T1000 (cell line): ENCODE results near the gene SCNN1A.
A peak's percentile ranks its signal among the peaks of the same experiment; 100 is the strongest.
"Not testable (repeated sequence)": the region's sequence is repeated elsewhere in the genome, so short reads cannot be mapped to it uniquely, and the experiment has no call there.

Experiments used
- DNase-seq: peaks from one replicate; lab custom pipeline; 2025; ENCODE audit warnings: mixed read lengths; lab: John Stamatoyannopoulos, UW

Gene SCNN1A

DNA sequence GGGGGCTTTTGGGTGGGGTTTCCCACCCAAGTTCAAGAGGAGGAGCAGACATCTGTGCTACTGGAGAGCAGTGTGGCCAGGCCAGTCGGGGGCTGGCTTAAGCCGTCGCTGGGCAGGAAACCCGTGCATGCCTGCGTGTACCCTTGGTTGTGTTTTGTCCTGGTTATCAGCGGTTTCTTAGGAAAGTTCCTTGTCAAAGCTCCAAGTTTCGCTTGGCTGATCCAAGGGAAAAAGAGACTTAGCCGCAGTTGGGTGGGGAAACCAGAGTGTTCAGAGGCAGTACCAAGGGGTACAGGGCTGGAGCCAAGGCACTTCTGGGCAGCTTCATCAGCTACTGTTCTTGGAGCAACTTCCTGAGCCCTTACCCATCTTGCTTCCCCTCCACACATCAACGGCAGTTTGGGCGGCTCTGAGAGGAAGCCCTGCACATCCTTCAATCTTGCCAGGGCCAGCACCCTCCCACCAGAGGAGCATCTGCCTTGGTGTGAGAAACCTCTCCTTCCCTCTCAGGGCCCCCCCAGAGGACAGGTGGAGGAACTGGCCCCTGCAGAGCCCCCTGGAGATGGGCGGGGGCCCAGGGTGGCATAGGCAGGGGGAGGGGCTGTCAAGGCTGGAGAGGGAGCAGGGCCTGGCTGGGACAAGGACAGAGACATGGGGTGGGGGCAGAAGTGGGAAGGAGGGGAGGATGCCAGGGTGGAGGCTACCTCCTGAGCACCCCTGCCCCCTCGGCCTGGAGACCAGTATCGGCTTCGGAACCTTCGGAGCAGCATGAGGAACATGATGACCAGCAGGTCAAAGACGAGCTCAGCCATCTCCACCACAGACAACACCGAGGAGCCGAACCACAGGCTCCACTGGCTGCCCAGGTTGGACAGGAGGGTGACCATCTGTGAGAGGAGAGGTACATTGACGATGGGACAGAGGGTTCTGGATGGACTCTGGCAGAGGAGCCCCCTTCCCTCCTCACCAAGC is 27.7 kb downstream of the SCNN1A start:
- DNase-seq: no peak

DNA sequence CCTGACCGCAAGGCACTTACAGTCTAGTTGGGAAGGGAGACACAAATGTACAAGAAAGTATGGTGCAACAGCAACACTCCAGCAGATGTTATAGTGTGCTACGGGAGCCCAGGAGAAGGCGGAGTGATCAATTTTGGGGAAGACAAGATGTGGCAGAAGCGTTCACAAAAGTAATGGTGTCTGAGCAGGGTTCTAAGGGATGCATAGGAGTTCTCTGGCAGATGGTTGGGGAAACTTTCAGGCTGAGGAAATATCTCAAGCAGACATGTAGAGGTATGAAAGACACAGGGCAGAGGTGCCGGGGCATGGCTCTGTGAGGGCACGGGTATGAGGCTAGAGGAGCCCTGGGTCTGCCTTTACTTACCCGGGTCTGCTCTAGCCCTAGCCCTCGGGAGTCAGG is 28.4 kb downstream of the SCNN1A start:
- DNase-seq: no peak

DNA sequence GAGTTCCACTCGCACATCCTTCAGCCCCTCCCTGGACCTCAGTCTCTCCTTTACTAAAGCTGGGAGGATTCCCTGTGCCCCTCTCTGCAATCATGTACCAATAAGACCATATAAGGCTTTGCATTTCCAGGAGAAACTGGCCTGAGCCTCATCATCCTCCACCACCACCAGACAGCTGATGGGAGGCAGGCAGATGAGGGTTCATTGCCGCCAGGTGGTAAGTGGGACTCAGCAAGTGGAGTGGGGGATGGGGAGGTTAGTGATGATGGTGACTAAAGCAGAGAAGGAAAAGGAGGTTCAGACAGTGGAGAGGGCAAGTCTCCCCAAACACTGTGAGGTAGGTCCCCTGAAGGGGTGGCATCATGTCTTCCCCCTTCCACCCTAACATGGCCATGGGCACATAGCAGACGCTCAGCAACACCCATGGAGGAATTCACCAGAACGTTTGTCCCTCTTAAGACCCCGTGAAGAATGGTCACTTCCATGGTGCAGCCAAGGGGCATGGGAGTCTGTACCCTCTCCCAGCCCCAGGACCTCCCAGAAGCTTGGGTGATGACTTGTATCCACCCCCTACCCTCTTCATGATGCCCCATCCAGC is 29.0 kb downstream of the SCNN1A start:
- no peak for DNase-seq

DNA sequence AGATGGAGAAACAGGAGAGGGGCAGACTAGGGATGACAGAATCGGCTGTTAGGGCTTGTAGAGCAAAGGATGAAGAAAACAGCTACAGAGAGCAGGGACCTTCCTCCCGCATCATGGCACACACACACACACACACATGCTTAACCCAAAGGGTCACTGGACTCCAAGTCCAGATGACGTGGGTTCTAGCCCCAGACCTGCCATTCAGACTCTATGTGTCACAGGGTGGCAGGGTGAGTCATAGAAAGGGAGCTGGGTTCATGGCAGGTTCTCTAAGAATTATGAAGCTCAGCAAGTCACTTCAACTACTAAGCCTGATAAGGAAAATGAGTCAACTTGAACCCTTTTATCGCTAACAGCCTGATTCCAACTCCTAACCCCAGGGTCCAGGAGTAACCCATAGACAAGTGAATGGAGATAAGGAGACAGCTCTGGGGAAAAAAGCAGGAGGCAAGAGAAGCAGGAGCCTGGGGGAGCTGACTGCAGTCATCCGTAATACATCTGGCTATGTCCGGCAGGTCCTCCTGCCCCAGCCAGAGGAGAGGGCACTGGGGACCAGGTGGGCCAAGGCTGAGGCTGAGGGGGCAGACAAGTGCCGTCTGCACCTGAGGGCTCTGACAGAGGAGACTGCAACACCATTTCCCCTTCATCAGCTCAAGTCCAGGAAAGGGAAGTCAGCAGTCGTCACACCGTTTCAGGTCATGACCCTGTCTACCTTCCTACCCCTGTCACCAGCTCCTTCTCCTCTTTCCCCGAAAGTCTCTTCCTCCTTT is 29.9 kb downstream of the SCNN1A start:
- DNase-seq: peak; percentile 67

DNA sequence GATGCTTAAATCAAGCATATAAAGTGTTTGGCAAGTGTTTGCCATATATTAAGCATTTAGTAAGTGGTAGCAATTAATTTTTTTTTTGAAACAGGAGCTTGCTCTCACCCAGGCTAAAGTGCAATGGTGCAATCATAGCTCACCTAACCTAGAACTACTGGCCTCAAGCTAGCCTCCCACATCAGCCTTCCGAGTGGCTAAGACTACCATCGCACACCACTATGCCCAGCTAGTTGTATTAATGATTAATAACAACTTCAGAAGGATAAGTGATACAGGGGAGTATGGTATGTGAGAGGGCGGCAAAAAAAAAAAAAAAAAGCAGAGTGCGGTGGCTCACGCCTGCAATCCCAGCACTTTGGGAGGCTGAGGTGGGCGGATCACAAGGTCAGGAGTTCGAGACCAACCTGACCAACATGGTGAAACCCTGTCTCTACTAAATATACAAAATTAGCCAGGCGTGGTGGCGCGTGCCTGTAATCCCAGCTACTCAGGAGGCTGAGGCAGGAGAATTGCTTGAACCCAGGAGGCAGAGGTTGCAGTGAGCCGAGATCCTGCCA is 31.2 kb downstream of the SCNN1A start:
- DNase-seq: not testable (repeated sequence)

DNA sequence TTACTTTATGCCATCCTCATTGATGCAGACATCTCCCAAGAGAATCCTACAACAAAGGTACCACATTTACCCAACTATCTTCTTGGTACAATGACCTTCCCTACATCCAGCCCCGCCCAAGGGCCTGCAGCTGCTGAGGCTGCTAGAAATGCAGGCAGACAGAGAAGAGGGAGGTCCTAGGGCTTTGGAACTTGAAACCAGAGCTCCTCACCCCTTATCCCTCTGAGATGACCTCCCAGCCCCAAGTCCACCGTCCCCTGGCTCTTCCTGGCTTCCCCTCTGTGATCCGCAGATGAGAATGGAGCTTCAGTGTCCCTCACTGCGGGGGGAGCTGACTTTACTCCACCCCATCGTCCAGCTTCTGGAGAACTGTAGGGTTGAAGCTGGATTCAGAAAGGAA is 31.8 kb downstream of the SCNN1A start:
- no peak for DNase-seq

DNA sequence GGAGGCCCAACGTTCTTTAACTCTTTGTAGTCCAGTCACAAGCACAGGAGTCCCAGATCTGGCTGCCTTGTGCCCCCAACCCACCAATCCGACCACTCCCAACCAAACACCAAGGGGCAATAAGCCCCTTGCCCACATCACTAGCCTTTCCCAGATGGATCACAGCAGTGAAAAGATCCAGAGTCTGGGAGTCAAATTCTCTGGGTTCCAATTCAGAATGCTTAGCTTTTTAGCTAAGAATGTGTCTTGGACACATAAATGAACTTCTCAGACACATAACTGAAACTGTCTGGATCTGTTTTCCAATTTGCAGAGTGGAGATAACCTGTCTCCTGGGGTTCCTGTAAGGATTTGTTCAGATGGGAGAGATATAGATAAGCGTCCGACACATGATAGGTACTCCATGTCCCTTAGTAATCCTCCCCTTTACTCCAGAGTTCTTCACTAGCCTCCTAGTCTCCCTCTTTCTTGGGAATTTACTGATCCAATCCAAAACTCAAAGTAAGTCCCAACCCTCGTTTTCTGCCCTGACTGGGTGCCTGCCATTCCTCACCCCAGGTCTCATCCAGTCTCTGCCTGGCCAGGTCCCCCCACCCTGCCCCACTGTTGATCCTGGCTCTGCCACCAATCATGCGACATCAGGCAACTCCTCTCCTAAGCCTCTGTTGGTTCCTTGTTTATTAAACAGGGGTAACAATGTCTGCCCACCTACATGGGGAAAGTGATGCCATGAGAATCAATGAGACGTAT is 33.0 kb downstream of the SCNN1A start:
- no peak for DNase-seq

DNA sequence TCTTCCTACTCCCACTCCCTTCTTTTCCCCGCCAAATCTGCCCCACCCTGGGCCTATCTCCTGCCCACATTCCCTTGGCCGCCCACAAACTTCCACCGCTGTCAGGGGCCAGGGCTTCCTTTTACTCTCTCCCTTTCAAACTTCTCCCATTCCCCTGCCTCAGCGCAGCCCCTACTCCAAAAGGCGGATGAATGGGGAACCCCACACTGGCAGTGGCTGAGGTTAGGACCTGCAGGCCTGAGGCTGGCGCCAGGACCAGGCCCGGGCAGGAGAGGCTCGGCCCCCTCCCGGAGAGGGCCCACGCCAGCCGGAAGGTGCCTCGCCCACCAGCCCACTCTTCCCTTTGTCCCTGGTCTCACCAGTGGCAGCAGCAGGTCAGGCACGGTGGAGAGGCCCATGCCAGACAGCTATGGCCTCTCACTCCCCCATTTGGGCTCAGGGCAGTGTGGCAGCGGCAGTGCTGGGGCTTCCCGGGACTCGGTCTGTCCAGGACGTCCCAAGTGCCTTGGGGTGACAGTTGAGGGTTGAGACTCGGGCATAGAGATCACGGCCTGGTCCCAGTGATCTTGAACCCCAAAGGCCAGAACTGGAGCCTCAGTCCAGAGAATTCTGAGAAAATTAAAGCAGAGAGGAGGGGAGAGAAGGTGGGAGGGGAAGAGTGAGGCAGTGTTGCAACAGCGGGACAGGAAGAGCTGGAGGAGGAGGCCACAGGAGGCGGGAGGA is 33.8 kb downstream of the SCNN1A start, which contains the start of gene TNFRSF1A:
Gene TNFRSF1A, minus strand, starts transcription at position 660 of the 723 bp plus-strand sequence. Its CDS starts 262 bp downstream, at position 398.
- no peak for DNase-seq

DNA sequence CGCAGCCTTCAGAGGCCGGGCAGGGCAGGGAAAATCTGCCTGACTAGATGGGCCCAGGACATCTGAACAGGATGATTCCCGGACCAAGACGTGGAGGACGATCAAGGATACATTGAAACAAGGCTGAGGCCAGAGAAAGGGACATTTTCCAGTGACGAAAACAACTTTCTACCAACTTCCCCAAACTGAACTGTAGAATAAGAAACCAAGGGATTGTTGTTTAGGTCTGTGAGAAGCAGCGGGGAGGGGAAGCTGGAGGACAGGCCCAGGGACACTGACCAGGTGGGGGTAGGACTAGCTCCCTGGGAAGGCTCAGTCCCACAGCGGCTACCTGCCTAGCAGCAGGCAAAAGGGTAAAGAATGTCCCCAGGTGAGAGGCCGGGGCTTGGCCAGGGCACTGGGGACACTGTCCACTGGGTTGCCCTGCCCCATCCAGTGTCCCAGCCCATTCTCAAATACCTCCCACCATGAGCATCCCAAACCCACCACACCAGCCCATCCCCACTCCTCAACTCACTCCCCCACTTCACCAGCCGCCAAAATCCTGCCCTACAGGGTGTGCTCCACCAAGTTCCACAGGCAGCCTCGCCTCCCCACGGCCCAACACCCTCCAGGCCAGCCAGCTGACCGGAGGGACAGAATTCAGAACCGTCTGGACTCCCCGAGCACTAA is 34.5 kb downstream of the SCNN1A start:
- no peak for DNase-seq

DNA sequence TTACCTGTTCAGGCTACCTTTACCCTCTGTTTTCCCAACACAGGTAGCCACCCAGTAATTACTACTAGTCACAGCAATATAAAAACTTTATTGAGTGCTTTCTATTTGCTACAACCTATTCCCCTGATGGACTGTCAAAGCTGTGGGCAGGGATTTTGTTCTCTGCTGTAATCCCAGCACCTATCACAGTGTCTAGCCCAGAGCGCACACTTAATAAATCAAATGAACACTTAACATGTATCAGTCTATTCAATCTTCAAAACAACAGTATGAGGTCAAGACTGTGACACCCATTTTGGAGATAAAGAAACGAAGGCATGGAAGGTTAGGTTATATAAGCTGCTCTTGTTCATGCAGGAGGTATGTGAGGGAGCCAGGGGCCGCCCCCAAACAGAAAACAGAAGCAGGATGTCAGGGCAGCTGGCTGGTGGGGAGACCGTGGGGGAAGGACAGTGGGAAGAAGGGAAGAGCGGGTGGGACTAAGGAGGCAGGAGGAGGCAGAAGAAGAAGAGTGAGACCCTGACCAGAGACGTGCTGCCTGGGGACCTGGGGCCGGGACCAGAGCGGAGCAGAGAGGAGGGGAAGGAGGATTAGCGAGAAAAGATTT is 35.2 kb downstream of the SCNN1A start:
- no peak for DNase-seq

DNA sequence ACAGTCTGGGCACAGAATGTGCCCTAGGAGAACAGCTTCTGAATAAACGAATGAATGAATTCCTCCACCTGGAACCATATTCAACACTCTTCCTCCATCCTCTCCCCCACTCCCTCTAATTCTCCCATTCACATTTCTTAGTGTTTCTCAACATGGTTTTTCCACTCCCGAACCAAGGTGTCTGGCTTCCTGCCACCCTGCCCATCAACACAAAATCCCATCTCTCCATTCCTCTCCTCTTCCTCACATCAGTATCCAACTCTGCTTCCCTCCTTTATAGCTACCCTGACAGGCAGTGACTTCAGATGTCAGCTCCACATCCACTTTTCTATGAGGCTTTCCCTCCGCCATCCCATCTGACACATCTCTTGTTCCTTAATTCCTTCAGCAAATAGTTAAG is 36.4 kb downstream of the SCNN1A start:
- no peak for DNase-seq

DNA sequence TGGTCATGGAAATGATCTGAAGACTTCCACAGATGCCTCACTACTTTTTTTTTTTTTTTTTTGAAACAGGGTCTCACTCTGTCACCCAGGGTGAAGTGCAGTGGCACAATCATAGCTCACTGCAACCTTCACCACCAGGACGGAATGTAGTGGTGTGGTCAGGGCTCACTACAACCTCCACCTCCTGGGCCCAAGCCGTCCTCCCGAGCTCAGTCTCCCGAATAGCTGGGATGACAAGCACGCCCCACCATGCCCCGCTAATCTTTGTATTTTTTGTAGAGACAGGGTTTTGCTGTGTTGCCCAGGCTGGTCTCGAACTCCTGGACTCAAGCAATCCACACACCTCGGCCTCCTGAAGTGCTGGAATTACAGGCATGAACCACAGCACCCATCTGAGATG is 36.8 kb downstream of the SCNN1A start:
- not testable (repeated sequence) for DNase-seq

DNA sequence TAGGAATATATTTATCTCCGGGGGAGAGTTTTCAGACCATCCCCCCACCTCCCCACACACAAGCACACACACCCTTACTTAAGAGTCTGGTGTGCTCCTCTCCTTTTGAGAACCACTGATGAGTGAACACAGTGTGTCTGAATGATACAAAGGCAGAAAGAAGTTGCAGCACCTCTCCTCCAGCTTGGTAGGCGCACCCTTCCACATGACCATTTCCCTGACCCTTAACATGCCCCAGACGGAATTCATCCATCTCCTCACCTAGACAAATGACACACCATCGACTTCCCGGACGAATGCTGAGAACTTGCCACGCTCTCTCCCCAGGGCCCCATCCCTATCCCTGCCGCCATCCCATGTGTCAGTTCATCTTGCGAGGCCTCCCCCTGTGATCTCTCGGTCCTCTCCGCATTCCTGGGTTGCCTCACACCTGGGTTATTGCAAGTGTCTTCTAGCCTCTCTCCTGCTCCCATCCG is 37.4 kb downstream of the SCNN1A start:
- DNase-seq: no peak

DNA sequence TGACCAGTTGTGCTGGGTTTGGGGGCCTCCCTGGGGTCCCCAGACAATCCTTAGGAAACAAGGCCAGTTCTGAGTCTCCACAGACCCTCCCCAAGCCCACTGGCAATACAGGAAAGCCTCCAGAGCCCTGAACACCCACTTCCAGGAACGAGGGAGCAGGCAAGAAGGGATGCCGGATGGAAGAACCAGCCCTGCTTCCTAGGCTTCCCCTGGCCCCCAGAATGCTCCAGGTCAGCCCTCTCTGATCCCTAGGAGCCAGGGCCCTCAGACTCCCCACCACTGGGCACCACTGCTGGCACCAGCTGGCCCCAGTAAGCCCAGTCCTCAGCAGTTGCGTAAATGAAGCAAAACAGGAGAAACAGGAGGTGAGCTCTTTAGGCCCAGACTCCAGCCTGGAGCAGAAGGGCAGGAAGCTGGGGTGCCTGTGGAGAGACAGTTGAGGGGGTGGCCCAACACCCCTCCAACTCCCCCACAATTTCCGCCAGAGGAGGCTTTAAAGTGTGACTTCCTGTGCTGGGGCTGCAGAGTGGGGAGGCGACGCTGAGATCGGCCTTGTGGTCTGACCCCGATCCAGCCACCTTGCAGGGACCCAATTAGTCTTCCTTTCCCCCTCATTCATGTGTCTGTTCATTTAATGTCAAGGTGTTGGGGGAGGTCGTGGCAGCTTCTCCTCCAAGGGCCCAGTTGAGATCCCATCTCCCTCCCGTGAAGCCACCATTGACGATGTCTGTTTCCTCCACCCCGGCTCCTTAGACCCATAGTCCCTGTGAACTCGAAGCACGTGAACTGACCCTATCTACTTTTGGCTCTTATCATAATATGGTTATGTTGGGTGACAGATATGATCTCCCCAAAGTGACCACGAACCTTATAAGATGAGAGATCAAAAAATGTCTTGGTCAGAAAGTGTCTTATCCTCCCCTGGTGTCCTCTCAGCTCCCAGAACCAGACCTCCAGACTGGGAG is 38.2 kb downstream of the SCNN1A start:
- DNase-seq: no peak

DNA sequence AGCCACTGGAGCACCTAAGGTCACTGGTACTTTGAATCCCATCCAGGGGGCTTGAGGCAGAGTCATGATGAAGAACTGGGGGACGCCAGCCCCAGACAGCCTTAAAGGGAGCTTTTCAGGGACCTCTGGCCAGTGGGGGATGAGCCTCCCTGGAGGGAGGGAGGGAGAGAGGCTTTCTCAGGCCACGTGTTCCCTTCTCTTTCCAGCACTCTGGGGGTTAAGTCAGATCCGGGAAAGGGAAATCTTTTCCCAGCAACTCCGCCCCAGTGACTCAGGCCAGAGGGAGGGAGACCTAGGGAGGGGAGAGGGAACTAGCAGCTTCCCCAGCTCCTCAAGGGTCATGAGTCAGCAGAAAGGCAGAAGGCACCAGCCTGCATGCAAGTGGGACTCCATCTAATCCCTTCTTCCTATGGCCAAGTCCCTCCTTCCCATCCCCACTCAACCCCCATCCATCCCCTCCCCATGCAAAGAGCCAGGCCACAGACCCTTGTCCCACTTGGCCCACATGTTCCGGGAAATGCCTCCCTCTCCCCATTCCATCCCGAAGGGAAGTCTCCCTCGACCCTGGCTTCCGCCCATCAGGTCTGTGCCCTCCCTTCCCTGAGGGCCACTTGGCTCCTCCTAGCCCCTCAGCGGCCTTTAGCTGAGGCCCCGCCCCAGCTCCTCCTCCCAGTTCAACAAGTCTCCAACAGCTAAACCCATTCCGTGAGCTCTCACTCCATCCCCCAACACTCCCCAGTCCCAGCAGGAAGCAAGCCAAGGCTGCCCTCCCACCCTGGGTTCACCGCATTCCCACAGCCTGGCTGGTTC is 39.1 kb downstream of the SCNN1A start:
- DNase-seq: peak; percentile 98

DNA sequence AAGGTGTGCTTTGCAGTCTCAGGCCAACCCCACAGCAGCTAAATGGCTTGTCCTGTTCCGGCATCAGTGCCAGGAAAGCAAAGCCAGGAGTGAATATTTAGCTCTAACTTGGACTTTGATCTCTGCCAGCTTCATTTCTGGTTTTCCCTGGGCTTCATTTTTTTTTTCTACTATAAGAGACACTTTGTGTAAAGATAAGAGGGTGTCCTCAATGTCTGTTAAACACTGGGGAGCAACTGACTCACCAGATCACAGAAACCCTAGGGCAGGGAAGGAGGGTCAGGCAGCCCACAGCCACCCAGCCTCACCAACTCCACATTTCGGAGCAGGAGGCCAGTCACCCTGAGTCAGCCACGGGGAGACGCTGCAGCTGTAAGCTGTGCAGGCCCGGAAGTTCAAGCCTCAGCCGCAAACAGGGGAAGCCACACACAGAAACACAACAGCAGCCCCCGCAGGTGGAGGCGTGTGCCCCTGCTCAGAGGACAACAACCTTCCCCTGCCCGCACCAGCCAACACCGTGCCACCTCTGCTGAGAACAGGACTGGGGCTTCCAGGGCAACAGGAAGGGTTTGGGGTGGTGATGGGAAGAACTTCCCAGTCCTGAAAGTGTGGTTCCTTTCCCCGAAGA is 39.8 kb downstream of the SCNN1A start:
- peak; percentile 83 for DNase-seq

DNA sequence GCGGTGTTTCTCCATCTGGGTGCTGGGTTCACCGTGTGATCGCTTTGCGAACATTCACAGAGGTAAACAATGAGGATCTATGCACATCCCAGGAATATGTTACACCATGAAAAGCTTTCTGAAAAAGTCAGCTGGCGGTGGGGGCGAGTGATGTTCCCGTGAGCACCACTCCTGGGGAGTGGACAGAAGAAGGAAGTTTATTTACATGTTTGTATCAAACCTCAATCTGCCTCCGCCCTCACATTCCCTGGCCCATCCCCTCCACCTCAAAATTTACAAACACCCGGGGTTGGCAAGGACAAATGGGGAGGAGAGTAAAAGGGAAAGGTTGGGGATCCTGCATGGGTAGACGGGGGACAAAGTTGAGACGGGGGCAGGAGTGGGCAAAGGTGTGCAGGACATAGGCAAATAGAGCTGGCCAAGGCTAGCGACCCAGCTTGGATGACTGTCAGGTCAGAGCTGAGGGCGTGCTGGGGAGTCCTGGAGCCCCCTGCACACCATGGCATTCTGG is 40.4 kb downstream of the SCNN1A start:
- DNase-seq: no peak
